ENCODE measurements around the gene SOCS1.
"Not testable (repeated sequence)": the region's sequence is repeated elsewhere in the genome, so short reads cannot be mapped to it uniquely, and the experiment has no call there.

The SOCS1 gene

DNA sequence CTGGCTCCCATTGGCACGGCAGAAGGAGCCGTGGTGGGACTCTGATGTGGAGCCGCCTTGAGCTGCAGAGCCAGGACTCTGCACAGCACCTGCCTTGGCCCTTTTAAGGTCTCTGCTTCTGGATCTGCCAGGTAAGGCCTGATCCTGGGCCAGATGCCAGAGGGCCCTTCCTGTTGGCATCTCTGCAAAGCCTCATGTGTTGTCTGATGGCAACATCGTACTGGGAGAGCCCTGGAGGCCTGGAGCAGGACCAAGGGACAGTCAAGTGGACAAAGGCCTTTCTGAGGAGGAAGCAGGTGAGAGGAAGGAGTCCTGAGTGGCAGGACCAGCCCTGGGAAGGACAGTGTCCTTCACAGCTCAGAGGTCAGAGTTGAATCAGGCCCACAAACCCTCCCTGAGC, 26.1 kb downstream of the SOCS1 start:
- no peak for DNase-seq (ENCODE audit: low read depth in 1 of 2, low spot score in 1 of 2)

DNA sequence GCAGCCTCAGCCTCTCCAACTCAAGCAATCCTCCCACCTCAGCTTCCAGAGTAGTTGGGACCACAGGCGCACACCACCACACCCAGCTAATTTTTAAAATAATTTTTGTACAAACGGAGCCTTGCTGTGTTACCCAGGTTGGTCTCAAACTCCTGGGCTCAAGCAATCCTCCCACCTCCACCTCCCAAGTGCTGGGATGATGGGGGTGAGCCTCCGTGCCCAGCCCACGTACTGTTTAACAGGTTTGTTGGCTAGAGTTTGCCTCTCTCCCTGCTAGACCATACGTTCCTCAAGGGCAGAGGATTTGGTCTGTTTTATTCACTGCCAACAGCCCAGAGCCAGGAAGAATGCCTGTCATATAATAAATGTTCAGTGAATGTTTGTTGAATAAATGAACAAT, 26.6 kb downstream of the SOCS1 start:
- DNase-seq (ENCODE audit: low read depth in 1 of 2, low spot score in 1 of 2) = no peak

DNA sequence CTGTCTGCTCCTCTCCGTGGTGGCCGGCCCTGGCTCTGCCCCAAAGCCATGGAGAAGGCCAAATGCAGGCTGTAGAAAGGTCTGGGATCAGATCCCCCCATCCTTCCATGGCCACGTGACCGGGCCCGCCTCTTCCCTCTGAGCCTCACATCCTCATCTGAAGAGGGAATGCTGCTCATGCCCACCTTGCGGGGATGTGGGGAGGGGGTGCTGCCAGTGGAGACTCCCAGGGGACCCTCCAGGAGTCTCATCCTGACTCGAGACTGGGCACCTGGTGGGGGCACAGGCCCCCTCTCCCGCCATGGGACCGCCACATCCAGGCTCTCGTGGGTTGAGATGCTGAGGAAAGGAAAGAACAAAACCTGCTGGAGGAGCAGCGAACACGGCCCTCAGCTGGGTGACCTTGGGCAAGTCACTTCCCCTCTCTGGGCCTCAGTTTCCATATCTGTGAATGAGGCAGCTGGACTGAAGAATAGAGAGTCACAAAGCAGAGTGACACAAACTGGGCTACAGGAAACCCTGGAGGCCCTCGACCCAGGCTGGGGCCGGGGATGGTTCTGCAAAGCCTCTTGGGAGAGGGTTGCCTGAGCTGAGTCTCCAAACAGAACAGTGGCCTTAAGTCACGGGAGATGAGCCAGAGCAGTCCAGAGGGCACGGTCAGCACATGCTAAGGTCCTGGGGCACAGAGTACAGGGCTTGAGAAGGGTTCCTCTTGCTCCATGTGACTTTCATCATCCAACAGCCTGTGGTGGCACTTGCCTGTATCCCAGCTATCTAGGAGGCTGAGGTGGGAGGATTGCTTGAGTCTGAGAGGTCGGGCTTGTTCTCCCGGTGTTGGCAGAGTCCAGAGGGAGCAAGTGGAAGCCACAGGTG, 30.1 kb downstream of the SOCS1 start:
- no peak for DNase-seq (ENCODE audit: low read depth in 1 of 2, low spot score in 1 of 2)

DNA sequence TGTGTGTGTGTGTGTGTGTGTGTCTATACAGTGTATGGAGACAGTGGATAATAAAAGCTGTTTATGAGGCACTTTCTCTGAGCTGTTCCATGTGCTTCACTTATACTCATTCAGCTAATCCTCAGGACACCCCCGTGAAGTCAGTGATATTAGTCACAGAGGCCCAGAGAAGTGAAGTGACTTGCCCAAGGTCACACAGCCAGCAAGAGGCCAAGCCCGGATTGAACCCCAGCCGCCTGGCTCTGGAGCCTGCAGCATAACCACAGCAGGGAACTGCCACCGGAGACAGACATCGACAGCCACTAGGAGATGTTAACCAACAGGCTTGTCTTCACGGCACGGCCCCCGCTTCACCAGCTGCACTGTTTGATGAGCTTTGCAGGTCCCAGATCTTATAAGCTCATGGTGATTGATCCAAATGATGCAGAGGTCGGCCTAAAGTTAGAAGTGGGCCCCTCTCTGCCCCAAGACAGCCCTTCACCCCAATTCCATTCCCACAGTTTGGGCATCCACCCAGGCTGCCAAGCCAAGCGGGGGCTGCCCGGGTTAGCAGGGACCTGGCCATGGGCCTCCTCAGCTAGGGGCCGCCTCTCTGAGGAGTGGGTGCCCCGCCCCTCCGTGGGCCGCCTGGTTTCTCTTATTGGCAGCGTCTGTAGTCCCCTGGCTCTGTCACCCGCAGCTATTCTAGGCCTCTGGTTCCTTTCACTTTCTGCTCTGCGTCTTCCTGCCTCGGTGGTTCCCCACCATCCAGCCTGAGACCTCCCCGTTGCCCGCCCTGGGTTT, 30.9 kb downstream of the SOCS1 start:
- peak; percentile 28 to 72 for DNase-seq (ENCODE audit: low read depth in 1 of 2, low spot score in 1 of 2)

DNA sequence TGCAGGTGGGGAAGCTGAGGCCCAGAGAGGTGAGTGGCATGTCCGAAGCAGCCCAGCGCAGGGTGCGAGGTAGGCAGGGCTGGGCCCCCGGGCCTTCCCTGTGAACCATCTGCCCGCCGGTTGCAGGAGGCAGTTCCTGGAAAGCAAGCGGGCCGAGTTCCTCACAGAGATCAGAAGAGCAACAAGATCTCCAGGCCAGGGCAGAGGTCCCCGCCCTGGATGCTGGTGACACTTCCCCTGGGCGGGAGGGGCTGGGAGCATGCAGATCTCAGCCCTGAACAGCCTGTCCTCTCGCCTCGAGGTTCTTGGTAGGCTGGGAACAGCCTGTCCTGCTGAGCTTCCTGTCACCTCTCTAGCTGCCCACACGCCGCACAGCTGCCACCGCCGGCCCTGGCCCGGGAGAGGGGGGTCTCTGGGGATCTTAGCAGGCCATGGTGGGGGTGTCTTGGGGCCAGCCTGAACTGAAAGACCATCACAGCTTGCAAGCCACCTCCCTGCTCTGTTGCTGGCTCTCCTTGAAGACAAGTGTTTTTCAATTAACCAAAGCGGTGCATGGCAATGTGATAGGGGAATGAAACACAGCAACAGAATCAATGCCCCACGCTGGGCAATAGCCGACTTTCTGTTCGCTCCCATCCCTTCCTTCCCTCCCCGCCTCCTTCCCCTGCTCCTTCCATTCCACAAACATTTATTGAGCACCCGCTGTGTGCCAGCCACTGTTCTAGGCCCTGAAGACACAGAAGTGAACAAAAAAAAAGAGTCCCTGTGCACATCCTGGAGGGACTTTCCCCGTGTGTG, 31.7 kb downstream of the SOCS1 start:
- peak; percentile 13 to 29 for DNase-seq (ENCODE audit: low read depth in 1 of 2, low spot score in 1 of 2)

DNA sequence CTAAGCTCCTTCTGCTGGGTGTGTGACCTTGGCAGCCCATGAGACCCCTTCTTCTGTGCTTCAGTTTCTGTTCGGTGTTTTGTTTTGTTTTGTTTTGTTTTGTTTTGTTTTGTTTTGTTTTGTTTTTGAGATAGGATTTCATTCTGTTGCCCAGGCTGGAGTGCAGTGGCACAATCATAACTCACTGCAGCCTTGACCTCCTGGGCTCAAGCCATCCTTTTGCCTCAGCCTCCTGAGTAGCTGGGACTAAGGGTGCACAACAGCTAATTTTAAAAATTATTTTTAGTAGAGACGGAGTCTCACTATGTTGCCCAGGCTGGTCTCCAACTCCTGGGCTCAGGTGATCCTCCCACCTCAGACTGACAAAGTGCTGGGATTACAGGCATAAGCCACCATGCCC, 35.5 kb downstream of the SOCS1 start:
- DNase-seq (ENCODE audit: low read depth in 1 of 2, low spot score in 1 of 2) = not testable (repeated sequence)

DNA sequence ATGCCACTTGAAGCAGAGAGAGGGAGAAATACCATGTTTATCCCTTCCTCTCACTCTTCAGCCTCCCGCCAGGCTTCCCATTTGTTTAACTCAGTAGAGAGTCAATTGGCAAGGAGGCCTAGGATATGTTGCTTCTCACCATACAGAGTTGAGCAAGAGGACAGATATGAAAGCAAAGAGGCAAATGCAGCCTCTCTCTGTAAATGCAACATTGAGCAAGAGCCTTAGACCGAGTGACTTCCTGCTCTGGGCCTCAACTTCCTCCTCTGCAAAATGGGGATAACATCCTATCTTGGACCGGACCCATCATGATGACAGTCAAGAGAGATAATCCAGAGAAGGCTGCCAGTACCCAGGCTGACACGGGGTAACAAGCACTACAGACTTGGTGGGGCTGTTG, 36.8 kb downstream of the SOCS1 start:
- DNase-seq (ENCODE audit: low read depth in 1 of 2, low spot score in 1 of 2) = no peak

DNA sequence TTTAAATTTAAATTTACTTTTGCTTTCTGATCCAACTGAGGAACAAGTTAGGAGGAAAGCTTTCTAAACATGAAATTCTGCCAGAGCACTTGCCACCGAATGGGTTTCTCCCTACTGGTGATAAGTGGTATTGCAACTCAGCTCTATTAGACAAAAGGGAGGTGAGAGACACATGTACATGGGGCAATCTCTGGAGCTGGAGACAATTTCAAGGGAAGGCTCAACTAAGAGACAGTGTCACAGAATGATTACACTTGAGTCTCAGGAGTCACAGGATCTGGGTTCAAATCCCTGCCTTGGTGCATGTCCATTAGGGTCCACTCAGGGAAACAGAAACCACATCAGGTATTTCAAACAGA, 37.4 kb downstream of the SOCS1 start:
- DNase-seq (ENCODE audit: low read depth in 1 of 2, low spot score in 1 of 2) = no peak

DNA sequence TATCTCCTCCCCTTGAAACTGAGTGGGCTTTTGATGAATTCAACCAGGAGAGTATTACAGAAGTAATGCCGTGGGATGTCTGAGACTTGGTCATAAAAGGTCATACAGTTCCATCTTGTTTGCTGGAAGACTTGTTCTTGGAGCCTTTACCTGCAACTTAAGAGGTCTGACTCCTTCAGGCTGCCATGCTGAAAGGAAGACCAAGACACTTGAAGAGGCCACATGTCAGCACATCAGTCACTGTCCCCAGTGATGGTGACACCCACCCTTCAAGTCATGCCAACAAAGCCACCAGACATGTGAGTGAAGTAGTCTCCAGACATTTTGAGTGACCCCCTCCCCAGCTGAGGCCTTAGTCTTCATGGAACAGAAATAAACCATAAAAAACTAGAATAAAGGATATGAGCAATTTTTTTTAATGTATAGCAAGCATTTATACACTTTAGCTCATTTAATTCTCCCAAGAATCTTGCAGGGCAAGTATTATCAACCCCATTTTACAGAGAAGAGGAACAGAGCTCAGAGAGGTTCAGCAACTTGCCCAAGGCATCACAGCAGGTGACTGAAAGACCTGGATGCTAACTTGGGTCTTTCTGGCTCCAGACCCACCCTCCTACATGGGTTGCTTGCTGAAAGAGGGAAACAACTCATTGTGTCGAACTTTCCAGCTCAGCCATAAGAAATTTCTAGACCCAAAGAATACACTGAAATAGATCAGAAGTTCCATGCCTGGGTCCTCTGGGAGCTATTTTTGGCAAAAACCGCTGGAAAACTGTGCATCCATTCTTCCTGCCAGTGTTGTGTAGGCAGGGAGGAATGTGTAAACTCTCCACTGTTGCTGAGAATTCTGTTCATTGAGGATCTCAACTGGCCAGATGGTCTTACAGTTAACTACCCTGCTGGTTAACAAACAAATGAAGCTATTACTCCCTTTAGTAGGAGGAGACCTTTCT, 38.1 kb downstream of the SOCS1 start:
- no peak for DNase-seq (ENCODE audit: low read depth in 1 of 2, low spot score in 1 of 2)

DNA sequence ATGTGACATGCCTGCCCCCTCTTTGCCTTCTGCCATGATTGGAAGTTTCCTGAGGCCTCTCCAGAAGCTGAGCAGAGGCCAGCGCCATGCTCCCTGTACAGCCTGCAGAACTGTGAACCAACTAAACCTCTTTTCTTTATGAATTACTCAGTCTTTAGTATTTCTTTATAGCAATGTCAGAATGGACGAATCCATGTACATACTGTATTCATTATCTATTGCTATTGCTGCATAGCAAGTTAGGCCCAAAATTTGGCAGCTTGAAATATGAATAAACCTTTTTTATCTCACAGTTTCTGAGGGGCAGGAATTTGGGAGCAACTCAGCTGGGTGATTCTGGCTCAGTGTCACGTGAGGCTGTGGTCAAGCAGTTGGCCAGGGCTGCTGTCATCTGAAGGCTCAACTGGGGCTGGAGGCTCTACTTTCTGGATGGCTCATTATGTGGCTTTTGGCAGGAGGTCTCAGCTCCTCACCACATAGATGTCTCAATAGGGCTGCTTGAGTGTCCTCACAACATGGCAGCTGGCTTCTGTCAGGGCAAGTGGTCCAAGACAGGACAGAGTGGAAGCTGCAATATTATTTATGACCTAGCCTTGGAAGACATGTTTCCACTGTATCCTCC, 40.0 kb downstream of the SOCS1 start:
- no peak for DNase-seq (ENCODE audit: low read depth in 1 of 2, low spot score in 1 of 2)

DNA sequence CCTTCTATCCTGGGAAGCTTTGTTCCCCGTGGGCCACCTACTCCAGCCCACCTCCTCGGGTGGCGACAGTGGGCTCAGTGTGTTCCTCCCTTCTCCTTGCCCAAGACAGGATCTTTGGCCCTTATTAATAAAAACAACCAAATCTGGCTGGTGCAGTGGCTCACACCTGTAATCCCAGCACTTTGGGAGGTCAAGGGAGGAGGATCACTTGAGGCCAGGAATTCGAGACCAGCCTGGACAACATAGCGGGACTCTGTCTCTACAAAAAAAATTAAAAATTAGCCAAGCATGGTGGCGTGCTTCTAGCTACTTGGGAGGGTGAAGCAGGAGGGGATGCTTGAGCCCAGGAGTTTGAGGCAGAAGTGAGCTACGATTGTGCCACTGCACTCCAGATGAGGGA, 42.2 kb downstream of the SOCS1 start:
- no peak for DNase-seq (ENCODE audit: low read depth in 1 of 2, low spot score in 1 of 2)

DNA sequence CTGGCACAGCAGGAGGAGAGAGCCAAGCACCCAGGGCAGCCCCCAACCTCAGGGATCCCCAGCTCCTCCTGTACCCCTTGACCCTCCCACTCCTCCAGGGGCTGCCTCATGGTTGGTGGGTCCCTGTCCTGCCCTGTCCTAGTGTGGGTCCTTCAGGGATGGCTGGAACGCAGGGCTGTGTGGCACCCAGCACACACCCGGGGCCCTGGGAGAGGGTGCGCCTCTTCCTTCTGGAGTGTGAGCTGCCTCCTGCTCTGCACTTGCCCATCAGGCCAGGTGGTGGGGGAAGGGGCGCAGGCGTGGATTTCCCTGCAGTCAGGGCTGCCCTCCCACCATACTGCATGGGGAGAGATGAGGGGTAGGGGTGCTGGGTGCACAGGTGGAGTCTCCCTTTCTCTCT, 42.6 kb downstream of the SOCS1 start:
- DNase-seq (ENCODE audit: low read depth in 1 of 2, low spot score in 1 of 2) = no peak

DNA sequence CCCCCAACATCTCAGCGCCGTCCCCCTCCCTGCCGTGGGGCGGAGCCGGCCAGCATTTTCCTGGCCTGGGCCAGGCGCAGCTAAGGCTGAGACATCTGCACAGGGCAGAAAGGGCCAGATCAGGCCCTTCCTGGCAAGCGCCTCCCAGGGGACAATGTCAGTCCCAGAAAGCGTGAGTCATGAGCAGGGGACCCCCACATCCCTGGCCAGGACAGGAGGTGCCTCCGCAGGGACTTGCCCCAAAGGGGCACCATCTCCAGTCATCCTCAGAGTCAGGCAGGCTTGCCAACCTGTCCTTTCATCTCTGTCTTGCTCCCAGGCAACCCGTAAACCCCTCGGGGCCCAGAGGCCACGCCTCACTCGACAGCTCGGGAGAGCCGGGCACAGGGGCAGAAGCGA, 43.2 kb downstream of the SOCS1 start:
- DNase-seq (ENCODE audit: low read depth in 1 of 2, low spot score in 1 of 2) = no peak

DNA sequence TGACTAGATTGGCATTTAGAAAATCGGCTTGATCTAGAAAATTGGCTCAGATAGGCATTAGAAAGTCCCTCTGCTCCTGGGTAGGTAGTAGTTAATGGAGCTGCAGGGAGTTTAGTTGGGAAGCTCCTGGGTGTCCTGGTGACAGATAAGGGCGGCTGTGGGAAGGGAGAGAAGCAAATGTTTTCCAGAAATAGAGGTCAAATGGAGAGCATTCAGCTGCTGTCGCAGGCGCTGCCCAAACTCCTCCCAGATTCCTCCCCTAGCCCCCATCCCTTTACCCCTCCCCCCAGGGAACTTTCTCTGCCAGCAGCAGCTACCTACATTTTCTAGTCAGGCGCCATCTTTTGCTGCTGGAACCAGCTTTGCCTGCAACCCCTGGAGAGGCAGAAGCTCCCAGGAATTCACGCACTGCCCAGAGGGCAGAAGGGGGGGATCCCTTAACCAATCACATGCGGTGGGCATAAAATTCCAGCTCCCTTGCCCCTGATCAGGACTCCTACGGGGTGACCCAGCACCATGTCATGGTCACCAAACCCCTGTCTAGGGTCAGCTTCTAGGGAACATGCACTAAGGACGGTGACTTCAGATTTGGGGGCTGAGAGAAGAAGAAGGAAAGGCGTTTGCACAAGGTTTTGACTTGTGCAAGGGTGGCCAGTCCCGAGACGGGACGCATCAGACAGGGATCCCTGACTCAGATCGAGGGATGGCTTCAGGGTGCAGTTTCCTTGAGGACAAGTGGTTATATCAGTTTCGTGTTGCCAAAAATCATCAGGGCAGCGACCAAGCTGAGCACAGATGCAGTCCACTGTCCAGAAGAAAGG, 43.8 kb downstream of the SOCS1 start:
- no peak for DNase-seq (ENCODE audit: low read depth in 1 of 2, low spot score in 1 of 2)

DNA sequence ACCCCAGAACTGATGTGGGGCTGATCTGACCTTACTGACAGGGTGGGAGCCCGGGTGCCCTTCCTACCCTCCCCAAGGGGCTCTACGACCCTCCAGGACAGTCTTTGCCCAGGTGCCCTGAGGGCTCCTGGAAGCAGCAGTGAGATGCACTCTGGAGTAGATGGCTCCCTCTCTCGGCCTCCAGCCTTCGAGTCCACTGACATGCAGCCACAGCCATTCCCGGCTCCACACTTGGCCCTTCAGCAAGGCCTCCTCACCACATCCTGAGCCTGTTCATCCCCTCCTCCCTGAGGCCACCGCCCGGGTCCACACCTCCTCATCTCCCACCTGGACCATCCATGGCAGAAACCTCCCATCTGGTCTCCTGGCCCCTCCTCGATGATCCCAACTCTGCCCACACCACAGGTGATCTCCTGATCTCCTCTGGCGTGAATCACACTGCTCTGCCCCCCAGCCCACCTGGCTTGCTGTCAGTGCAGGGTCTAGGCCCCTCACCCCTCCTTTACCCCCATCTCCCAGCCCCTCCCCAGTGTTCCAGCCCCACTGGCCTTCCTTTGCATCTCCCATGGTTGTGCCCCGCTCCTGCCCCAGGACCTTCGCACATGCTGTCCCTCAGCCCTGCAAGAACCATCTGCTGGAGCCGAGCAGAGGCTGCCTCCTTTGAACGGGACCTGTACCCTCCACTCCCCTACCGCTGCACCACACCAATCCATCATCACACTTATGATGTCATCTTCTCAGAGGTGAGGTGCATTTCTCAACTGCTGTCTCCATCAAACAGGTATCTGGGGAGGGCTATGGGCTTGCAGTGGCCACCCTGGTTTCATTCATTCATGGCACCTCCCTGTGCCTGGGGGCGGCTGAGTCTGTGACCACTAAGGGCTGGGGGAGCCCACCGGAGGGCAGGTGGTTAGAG, 44.7 kb downstream of the SOCS1 start:
- DNase-seq (ENCODE audit: low read depth in 1 of 2, low spot score in 1 of 2) = no peak

DNA sequence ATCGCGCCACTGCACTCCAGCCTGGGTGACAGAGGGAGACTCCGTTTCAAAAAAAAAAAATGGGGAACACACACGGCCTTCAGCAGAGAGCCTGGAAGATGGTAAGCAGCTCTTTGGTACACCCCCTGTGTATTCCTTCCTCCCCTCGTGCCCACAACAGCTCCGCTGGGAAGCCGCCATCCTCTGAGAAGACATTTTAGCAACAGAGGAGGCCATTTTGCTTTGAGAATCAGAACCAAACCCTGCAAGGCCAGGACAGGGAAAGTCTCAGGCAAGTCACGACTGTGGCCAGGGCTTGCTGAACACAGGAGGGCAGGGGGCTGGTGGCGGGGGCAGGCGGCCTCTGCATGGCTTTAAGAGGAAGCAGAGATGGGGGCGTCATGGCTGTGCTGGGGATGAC, 45.7 kb downstream of the SOCS1 start:
- no peak for DNase-seq (ENCODE audit: low read depth in 1 of 2, low spot score in 1 of 2)

DNA sequence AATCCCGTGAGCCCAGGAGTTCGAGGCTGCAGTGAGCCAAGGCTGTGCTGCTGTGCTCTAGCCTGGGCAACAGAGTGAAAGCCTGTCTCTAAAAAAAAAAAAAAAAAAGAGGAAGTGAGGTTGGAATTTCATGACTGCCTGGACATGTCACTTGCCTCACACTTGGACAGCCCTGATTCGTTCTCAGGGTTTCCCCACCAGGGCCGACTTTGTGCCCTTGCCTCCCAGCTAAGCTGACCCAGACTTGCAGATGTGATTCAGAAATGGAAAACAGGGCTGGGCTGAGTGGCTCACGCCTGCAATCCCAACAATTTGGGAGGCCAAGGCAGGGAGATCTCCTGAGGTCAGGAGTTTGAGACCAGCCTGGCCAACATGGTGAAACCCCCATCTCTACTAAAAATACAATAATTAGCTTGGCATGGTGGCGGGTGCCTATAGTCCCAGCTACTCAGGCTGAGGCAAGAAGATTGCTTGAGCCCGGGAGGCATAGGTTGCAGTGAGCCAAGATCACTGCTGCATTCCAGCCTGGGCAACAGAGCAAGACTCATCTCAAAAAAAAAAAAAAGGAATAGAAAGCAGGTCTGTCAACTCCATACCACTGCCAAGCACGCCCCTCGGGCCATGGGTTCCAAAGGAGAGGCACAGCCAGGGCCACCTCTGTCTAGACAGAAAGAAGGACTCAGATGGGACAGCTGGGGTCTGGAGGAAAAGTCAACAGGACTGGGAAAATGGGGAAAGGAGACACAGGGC, 46.9 kb downstream of the SOCS1 start:
- no peak for DNase-seq (ENCODE audit: low read depth in 1 of 2, low spot score in 1 of 2)

DNA sequence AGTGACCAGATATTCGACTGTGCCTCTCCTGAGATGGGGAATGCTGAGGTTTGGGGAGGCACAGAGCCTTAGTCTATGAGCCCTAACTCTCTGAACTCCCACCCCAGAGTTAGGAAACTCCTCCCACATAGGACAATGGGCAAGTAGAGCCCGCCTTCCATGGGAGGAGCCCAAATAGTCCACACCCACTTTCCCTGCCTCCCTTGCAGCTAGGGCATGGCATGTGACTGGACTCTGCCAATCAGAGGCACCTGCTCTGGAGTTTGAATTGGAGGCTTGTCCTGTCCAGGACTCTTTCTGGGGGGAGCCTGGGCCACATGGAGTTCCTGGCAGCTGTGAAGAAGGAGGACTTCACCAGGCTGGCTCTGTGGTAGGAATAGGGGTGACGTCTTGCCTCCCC, 48.4 kb downstream of the SOCS1 start:
- DNase-seq (ENCODE audit: low read depth in 1 of 2, low spot score in 1 of 2) = no peak

All from activated T-helper 1 cell treated with anti-CD3 and anti-CD28 coated beads, Interleukin-2, amount 50 U/mL, for 16 hours (primary cell).